Vagina (tissue), 2 donors: ENCODE results near the gene CFAP74. TPM values are rescaled to one million over a fixed set of nuclear protein-coding genes. Genes with fewer than 3 reads are reported as not detected.

Experiments
- DNase-seq, 2 donors: peaks; one replicate each; pipeline ENCODE4 v3.0.0-alpha.2; 2017; ENCODE audit errors: extremely low spot score in 2 of 2
- H3K27ac ChIP-seq: fragments of 200-600 bp; sonication (generic); one replicate; pipeline ENCODE4 v1.5.1; 2019
- H3K27me3 ChIP-seq: fragments of 200-600 bp; sonication (generic); one replicate; pipeline ENCODE4 v1.5.1; 2019
- H3K36me3 ChIP-seq, 2 donors: fragments of 200-600 bp; sonication (generic); one replicate each; pipeline ENCODE4 v1.5.1; 2017 to 2019
- H3K4me1 ChIP-seq: fragments of 200-600 bp; sonication (generic); one replicate; pipeline ENCODE4 v1.5.1; 2019
- H3K4me3 ChIP-seq, 2 donors: fragments of 200-600 bp; sonication (generic); 1 replicate in 1 of 2; 2 replicates in 1 of 2; pipeline ENCODE4 v1.5.1; 2016 to 2019
- H3K9me3 ChIP-seq: fragments of 200-600 bp; sonication (generic); one replicate; pipeline ENCODE4 v1.5.1; 2019
- CTCF ChIP-seq, 3 experiments: fragments of 450-650 bp in 2 of 3; fragments of 200-600 bp in 1 of 3; sonication (generic) in 1 of 3; IDR thresholded peaks; one replicate each; pipeline ENCODE4 v1.5.1; 2017 to 2019; ENCODE audit warnings: antibody characterized with exemption in 3 of 3, mild to moderate bottlenecking in 2 of 3, moderate library complexity in 2 of 3
- POLR2A ChIP-seq, 2 donors: fragments of 450-650 bp; IDR thresholded peaks; one replicate each; pipeline ENCODE4 v1.6.1; 2017; ENCODE audit warnings: antibody characterized with exemption in 2 of 2, mild to moderate bottlenecking in 2 of 2, moderate library complexity in 2 of 2
- POLR2AphosphoS5 ChIP-seq, 2 donors: sonication (generic); formaldehyde crosslinking; IDR thresholded peaks; one replicate each; pipeline ENCODE4 v1.9.0; 2017; ENCODE audit warnings: antibody characterized with exemption in 2 of 2, mild to moderate bottlenecking in 2 of 2, low read depth in 1 of 2; ENCODE audit not compliant: insufficient read depth in 1 of 2
- intact Hi-C: fragments of 100-400 bp; cut with DNase I; formaldehyde crosslinking; loops from one replicate; pipeline ENCODE4 v1.15.1; 2023
- total RNA-seq: library from RNA; depleted of rRNA; stranded (reverse); fragments of >200 nt; gene quantifications from one replicate; pipeline ENCODE4 v1.2.3, GENCODE V29; 2016

Gene CFAP74
- total RNA-seq, 1 donor from 2014 or later, result not detected

GRCh38 chr1:1956101-1956500 is 47.5 kb downstream of the CFAP74 start:
- TF ChIP-seq POLR2A (IDR thresholded peaks at IDR 0.05), result no peak
- no peak for TF ChIP-seq CTCF (IDR thresholded peaks at IDR 0.05)
- no peak for TF ChIP-seq POLR2AphosphoS5 (IDR thresholded peaks at IDR 0.05; ENCODE audit: insufficient read depth in 1 of 2, low read depth in 1 of 2)
- Histone ChIP-seq H3K27me3 (no peaks in the 10 kb centered on the region), H3K27ac (no peak overlapping the region), H3K4me3 (no peak overlapping the region), H3K9me3 (no peaks in the 10 kb centered on the region), H3K36me3 (no peaks in the 10 kb centered on the region), H3K4me1 (peaks cover 9% of the 10 kb centered on the region)
- no peak for DNase-seq
- intact Hi-C loops, result no loop called here

GRCh38 chr1:1955621-1956094 is 47.9 kb downstream of the CFAP74 start:
- Histone ChIP-seq H3K27me3 (no peaks in the 10 kb centered on the region), H3K36me3 (no peaks in the 10 kb centered on the region), H3K9me3 (no peaks in the 10 kb centered on the region), H3K4me3 (no peak overlapping the region), H3K27ac (no peak overlapping the region), H3K4me1 (peaks cover 9% of the 10 kb centered on the region)
- no peak for TF ChIP-seq POLR2AphosphoS5 (IDR thresholded peaks at IDR 0.05; ENCODE audit: insufficient read depth in 1 of 2, low read depth in 1 of 2)
- TF ChIP-seq CTCF (IDR thresholded peaks at IDR 0.05), result no peak
- no peak for TF ChIP-seq POLR2A (IDR thresholded peaks at IDR 0.05)
- intact Hi-C loops, result no loop called here
- DNase-seq, result no peak

GRCh38 chr1:1954831-1955441 is 48.6 kb downstream of the CFAP74 start:
- H3K4me3 ChIP-seq, result no peak overlapping the region
- TF ChIP-seq POLR2AphosphoS5 (IDR thresholded peaks at IDR 0.05; ENCODE audit: insufficient read depth in 1 of 2, low read depth in 1 of 2) (no peak), CTCF (IDR thresholded peaks at IDR 0.05) (no peak), POLR2A (IDR thresholded peaks at IDR 0.05) (no peak)
- no peak for DNase-seq
- intact Hi-C loops, result no loop called here
- no peaks in the 10 kb centered on the region for H3K9me3 ChIP-seq
- peaks cover 5% of the 10 kb centered on the region for H3K4me1 ChIP-seq
- no peaks in the 10 kb centered on the region for H3K27me3 ChIP-seq
- no peak overlapping the region for H3K27ac ChIP-seq
- H3K36me3 ChIP-seq, result no peaks in the 10 kb centered on the region

DNA sequence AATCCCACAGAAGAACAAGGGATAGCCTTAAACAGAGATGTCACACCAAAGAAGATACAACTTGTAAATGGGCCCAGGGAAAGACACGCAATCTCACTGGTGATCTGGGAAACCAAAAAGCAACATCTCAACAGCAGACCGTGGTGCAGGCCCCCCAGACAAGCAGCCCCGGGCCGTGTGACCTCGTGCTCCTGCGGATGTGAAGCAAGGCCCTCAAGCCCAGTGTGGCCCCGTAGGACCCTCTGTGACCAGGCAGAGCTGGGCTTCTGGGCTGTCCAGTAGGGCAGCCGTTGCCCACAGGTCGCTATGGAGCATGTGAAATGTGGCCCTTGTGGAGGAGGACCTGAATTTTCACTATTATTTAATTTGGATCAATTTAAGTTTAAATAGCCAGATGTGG is 49.6 kb downstream of the CFAP74 start:
- H3K4me1 ChIP-seq, result no peaks in the 10 kb centered on the region
- no peak overlapping the region for H3K4me3 ChIP-seq
- TF ChIP-seq CTCF (IDR thresholded peaks at IDR 0.05), result no peak
- TF ChIP-seq POLR2A (IDR thresholded peaks at IDR 0.05), result no peak
- TF ChIP-seq POLR2AphosphoS5 (IDR thresholded peaks at IDR 0.05; ENCODE audit: insufficient read depth in 1 of 2, low read depth in 1 of 2), result no peak
- H3K27me3 ChIP-seq, result no peaks in the 10 kb centered on the region
- no peak for DNase-seq
- H3K9me3 ChIP-seq, result no peaks in the 10 kb centered on the region
- intact Hi-C loops, result no loop called here
- H3K36me3 ChIP-seq, result no peaks in the 10 kb centered on the region
- no peak overlapping the region for H3K27ac ChIP-seq

- no peak for DNase-seq
- intact Hi-C loops, result no loop called here
- Histone ChIP-seq H3K27me3 (no peaks in the 10 kb centered on the region), H3K4me1 (peaks cover 11% of the 10 kb centered on the region), H3K4me3 (no peak overlapping the region), H3K27ac (no peak overlapping the region), H3K36me3 (no peaks in the 10 kb centered on the region), H3K9me3 (no peaks in the 10 kb centered on the region)
- TF ChIP-seq CTCF (IDR thresholded peaks at IDR 0.05), result no peak
- TF ChIP-seq POLR2AphosphoS5 (IDR thresholded peaks at IDR 0.05; ENCODE audit: insufficient read depth in 1 of 2, low read depth in 1 of 2), result no peak
- no peak for TF ChIP-seq POLR2A (IDR thresholded peaks at IDR 0.05)
Measured at GRCh38 chr1:1950940-1951339, 52.6 kb downstream of the CFAP74 start.
